GM18520 (cell line): Measurements from ENCODE around the gene MRPL11.
"Not testable (repeated sequence)": the region's sequence is repeated elsewhere in the genome, so short reads cannot be mapped to it uniquely, and the experiment has no call there.

Source experiments
- ATAC-seq: cut with Tn5 transposase; IDR thresholded peaks from one replicate; pipeline ENCODE4 v1.9.1; 2021; ENCODE audit not compliant: unreplicated experiment

Gene MRPL11

GRCh38 chr11:66431871-66432329 is 6.7 kb downstream of the MRPL11 start:
- ATAC-seq = not testable (repeated sequence)

- ATAC-seq = not testable (repeated sequence)
Observed at GRCh38 chr11:66431287-66431686, 7.4 kb downstream of the MRPL11 start.

GRCh38 chr11:66429983-66430602 is 8.6 kb downstream of the MRPL11 start:
- no peak for ATAC-seq

- no peak for ATAC-seq
Observed at GRCh38 chr11:66428933-66429332, 9.7 kb downstream of the MRPL11 start.

- ATAC-seq = no peak
Observed at GRCh38 chr11:66426314-66426713, 12.3 kb downstream of the MRPL11 start.

GRCh38 chr11:66421492-66422205 is 17.0 kb downstream of the MRPL11 start:
- peak; percentile 75 for ATAC-seq

GRCh38 chr11:66420671-66421476 is 17.8 kb downstream of the MRPL11 start, which contains the start of gene NPAS4:
NPAS4 (plus strand) TSS chr11:66421035; CDS start chr11:66421180, 145 bp downstream.
- ATAC-seq = no peak

- ATAC-seq = no peak
Observed at GRCh38 chr11:66419825-66420224, 18.8 kb downstream of the MRPL11 start.

- no peak for ATAC-seq
Observed at GRCh38 chr11:66418986-66419308, 19.7 kb downstream of the MRPL11 start.

GRCh38 chr11:66418168-66418985 is 20.3 kb downstream of the MRPL11 start:
- no peak for ATAC-seq

GRCh38 chr11:66417000-66417399 is 21.6 kb downstream of the MRPL11 start:
- ATAC-seq = no peak

- ATAC-seq = no peak
Observed at GRCh38 chr11:66415423-66415822, 23.2 kb downstream of the MRPL11 start.

GRCh38 chr11:66414120-66414934 is 24.3 kb downstream of the MRPL11 start:
- no peak for ATAC-seq

- no peak for ATAC-seq
Observed at GRCh38 chr11:66413167-66413566, 25.5 kb downstream of the MRPL11 start.

GRCh38 chr11:66412110-66412509 is 26.5 kb downstream of the MRPL11 start:
- no peak for ATAC-seq

- ATAC-seq = no peak
Observed at GRCh38 chr11:66411323-66411722, 27.3 kb downstream of the MRPL11 start.

GRCh38 chr11:66410191-66410590 is 28.5 kb downstream of the MRPL11 start:
- ATAC-seq = no peak

- ATAC-seq = no peak
Observed at GRCh38 chr11:66409226-66409625, 29.4 kb downstream of the MRPL11 start.

GRCh38 chr11:66408488-66409214 is 30.0 kb downstream of the MRPL11 start:
- peak; percentile 40 for ATAC-seq
